Choroid plexus epithelial cell (primary cell): ENCODE data around the gene CEP135.

Experiments used
- DNase-seq: peaks from one replicate; pipeline ENCODE4 v3.0.0-alpha.2; 2010; ENCODE audit warnings: low read depth
- H3K4me3 ChIP-seq: 2 replicates; pipeline ENCODE4 v1.5.1; 2011; ENCODE audit warnings: low read depth, mild to moderate bottlenecking, control low read depth, low read length, moderate library complexity
- TF ChIP-seq, protein P1 (sequence below): conservative IDR thresholded peaks from 2 replicates; pipeline ENCODE4 v1.5.1; 2011; ENCODE audit warnings: low read depth, mild to moderate bottlenecking, control low read depth, inconsistent platforms, low read length, moderate library complexity

Gene CEP135

DNA sequence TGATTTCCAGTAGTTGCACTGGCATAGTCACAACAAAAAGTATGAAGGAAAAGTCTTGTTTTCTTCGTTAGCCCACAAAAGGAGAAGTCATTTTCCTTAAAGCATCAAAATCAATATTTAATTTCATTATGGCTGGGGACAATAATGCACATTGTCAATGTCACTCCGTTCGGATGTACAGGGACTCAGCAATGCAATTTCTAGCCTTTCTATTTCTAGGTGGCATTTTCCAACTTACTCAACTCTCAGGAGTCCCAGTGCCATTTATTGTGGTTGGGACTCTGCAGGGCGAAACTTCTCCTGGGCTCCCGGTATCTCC, 99.6 kb downstream of the CEP135 start:
- DNase-seq, result no peak
- peak overlapping the region; percentile 69 for H3K4me3 ChIP-seq
- TF ChIP-seq, protein P1, sequence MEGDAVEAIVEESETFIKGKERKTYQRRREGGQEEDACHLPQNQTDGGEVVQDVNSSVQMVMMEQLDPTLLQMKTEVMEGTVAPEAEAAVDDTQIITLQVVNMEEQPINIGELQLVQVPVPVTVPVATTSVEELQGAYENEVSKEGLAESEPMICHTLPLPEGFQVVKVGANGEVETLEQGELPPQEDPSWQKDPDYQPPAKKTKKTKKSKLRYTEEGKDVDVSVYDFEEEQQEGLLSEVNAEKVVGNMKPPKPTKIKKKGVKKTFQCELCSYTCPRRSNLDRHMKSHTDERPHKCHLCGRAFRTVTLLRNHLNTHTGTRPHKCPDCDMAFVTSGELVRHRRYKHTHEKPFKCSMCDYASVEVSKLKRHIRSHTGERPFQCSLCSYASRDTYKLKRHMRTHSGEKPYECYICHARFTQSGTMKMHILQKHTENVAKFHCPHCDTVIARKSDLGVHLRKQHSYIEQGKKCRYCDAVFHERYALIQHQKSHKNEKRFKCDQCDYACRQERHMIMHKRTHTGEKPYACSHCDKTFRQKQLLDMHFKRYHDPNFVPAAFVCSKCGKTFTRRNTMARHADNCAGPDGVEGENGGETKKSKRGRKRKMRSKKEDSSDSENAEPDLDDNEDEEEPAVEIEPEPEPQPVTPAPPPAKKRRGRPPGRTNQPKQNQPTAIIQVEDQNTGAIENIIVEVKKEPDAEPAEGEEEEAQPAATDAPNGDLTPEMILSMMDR, result no peak

DNA sequence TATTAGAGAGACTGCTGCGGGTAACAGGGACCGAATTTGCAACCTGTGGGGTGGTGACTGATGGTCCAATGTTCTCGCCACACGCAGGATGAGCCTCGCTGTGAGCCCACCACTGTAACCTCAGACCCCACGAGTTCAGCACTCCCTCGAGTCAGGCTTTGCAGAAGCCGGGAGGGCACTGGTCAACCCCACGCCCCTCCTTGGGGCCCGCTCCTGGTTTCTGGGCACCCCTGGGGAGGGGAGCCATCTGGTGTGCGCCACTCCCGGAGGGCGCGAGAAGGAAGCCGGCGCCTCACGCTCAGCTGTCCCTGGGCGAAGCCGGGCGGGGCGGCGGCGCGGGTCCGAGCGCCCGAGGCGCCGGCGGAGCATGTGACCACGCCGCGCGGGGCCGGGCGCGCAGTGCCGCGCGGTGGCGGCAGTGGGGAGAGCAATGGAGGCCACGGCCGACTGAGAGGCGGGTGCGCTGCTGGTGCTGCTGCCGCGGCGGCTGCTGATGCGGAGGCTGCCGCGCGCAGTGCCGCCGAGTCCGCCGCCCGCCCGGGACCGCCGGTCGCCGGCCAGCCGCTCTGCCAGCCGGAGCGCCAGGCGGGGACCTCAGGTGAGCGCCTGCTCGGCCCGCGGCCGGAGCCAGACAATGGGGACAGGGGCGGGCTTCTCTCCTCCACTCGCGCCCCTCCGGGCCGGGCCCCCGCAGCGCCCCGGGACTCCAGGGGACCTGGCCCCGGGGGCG, 100.1 kb downstream of the CEP135 start:
- H3K4me3 ChIP-seq, result peak overlapping the region; percentile 69
- peak; percentile 55 for DNase-seq
- TF ChIP-seq, protein P1, result peak; percentile 40

DNA sequence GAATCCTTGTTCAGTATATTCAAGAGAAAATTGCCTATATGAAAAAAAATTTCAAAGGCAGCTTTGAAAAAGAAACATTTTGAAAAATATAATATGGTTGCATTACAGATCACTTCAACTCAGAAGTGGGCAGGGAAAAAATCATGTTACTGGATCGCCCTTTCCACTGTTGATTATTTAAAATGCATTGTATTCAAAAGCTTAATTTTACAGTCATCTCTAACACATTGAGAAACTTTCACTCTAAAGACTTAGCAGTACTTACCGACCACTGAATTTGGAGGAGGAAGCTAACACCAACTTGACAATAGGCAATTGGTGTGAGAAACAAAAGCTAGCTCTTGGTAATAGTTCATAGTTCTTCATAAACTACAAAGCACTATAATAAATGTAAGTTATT, 101.9 kb downstream of the CEP135 start:
- H3K4me3 ChIP-seq, result no peak overlapping the region
- no peak for DNase-seq
- TF ChIP-seq, protein P1, result no peak

DNA sequence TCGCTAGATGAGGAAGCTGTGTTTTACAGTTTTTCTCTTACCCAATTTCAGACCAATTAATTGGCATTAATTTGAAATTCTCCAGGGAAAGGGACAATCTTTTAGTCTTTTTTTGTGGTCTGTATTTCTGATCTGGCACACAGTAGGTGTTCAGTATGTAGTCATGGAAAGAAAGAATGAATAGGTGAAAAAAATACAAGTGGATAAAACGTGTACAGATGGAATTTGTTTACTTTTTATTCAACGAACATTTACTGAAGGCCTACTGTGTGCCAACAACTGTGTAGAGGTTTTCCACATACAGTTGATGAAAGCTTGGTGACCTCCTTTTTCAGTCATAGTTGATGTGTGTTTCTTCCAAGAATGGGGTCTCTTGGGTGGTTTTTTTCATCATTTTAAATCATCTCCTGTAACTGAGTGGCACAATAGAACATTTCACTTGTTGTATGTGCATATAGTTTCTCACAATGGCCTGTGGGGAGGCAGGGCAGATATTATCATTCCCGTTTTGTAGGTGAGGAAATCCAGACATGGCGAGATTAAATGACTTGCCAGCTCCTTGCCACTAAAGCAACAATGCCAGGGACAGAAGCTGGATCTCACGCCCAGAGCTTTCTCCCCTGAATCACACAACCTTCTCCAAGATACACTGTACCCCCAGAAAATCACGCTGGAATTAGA, 102.4 kb downstream of the CEP135 start:
- no peak for DNase-seq
- no peak overlapping the region for H3K4me3 ChIP-seq
- TF ChIP-seq, protein P1, result no peak

DNA sequence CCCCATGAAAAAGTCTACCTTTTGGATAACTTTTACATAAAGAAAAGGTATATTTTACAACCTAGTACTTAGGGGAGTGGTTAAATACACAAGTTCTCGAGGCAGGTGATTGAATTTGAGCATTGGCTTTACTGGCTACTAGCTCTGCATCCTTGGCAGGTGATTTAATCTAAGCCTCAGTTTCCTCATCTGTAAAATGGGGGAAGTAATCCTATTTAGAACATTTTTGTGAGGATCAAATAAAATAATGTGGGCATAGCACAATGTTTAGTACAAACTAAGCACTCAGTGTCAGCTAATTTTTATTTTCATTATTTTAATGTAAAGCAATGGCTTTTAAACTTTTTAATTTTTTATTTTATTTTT, 102.9 kb downstream of the CEP135 start:
- DNase-seq, result no peak
- TF ChIP-seq, protein P1, result no peak
- no peak overlapping the region for H3K4me3 ChIP-seq

DNA sequence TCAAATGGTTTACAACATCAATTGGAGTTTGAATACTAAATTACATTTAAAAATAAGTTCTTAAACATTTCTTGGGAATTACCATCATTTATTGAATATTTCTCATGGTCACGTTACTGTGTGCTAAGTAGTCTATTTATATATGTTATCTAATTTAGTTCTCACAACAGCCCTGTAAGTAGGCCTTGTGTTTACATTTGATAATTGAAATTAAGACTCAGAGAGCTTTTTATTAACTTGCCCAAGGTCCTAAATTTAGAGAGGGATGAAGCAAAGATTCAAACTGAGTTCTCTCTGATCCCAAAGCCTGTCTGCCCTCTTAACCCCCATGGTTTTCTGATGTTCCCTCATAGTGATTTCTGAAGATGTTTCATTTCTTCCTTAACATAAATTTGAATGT, 103.7 kb downstream of the CEP135 start:
- DNase-seq, result no peak
- H3K4me3 ChIP-seq, result no peak overlapping the region
- TF ChIP-seq, protein P1, result no peak

DNA sequence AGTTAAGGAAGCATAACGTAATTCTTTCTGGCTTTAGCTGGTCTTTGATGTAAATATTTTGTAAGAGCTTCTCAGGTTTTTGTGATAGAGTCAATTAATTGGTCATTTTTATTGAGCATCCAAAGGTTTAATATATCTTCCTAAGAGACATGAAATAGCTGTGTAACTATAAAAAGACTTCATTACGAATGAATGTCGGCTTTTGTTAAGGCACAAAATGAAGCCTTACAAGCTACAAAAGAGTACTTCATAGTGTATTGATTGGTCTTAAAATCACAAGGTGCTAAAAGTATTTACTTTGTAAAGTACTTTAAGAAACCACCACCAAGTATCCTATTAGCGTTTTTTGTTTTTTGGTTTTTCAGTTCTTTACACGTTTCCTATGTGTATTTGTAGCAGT, 104.2 kb downstream of the CEP135 start:
- no peak overlapping the region for H3K4me3 ChIP-seq
- no peak for DNase-seq
- TF ChIP-seq, protein P1, result no peak
